Measurements from ENCODE around the gene GPC1.

The GPC1 gene

GRCh38 chr2:240442891-240443715, 7.6 kb downstream of the GPC1 start:
- no peak for DNase-seq (ENCODE audit: low read depth in 3 of 3)

DNA sequence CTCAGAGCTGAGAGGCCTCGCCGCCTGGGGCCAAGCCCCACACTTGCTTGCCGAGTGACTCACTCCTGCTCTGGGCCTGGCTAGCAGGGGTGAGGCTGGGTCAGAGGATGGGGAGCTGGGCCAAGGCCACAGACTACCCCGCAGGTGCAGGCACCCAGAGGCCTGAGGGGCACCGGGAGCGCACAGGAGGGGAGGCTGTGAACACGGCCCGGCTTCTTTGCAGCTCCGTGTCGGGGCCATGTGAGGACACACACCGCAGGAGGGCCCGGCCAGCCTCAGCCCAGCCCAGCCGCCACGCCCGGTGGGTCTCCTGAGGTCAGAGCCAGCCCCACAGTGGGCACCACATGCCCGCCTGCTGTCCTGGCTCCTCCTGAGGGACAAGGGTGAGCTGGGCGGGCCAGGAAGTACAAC, 8.4 kb downstream of the GPC1 start:
- no peak for DNase-seq (ENCODE audit: low read depth in 3 of 3)

GRCh38 chr2:240444464-240444863, 9.0 kb downstream of the GPC1 start:
- DNase-seq (ENCODE audit: low read depth in 3 of 3) = no peak

DNA sequence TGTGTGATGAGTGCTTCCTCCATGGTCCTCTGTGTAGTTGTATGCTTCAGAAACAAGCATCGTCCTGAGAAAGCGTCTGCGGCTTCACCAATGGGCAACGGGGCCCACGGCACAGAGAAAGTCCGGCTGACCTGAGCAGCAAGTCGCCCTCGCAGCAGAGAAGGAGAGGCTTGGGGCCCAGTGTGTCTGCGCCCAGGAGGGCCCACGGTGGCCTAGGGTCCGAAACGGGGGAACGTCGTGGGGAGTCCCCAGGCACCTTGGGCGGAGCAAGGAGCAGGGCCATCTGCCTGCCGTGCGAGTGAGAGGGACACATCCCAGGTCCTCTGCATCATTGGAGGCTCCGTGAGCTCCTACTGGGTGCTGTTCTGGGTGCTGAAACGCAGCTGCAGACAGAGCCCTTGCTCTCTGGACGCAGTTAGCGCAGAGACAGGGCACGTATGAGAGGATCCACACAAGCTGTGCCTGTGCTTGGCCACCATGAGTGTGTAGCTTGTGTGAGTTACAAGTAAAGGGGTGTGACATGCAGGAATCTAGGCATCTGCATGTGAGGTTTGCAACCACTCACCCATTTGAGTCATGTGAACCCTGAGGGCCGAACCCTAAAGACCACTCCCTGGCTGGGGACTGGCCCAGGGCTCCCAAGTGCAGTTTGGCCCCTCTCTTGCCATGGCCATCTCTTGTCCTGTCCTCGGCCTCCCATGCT, 10.6 kb downstream of the GPC1 start:
- no peak for DNase-seq (ENCODE audit: low read depth in 3 of 3)

- DNase-seq (ENCODE audit: low read depth in 3 of 3) = no peak
Observed at GRCh38 chr2:240446664-240447175, 11.3 kb downstream of the GPC1 start.

- no peak for DNase-seq (ENCODE audit: low read depth in 3 of 3)
Observed at GRCh38 chr2:240447331-240447730, 11.9 kb downstream of the GPC1 start.

- DNase-seq (ENCODE audit: low read depth in 3 of 3) = no peak
Observed at GRCh38 chr2:240447934-240448333, 12.5 kb downstream of the GPC1 start.

- DNase-seq (ENCODE audit: low read depth in 3 of 3) = no peak
Observed at GRCh38 chr2:240448387-240449274, 13.2 kb downstream of the GPC1 start.

DNA sequence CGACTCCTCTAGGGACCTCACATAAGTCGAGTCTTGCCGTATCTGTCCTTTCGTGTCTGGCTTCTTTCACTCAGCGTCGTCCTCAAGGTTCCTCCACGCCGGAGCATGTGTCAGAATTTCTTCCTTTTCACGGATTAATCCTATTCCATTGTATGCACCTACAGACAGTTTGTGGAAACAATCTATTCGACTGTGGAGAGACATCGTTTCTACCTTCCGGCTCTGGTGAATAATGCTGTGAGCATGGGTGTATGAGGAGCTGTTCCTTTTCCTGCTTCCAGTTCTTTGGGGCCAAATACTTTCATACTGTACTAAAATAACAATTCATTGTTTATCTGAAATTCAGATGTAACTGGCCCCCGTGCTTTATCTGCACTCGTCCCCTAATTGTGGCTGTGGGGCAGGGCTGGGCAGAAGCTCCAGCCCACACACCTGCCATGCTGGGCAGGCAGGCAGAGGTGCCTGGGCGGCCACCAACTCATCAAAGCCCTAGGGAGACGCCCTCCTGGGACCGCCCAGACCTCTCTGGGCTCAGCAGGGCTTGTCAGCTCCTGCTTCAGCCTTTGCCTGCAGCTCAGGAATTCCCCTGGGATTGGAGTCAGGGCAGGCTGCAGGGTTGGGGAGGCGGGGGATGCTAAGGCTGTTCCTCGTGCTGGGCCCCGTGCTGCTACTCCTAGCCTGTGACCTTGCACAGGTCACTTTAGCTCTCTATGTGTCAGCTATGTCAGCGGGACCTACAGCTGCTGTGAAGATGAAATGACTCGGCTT, 14.5 kb downstream of the GPC1 start:
- DNase-seq (ENCODE audit: low read depth in 3 of 3) = no peak

GRCh38 chr2:240450532-240451107, 15.2 kb downstream of the GPC1 start:
- no peak for DNase-seq (ENCODE audit: low read depth in 3 of 3)

DNA sequence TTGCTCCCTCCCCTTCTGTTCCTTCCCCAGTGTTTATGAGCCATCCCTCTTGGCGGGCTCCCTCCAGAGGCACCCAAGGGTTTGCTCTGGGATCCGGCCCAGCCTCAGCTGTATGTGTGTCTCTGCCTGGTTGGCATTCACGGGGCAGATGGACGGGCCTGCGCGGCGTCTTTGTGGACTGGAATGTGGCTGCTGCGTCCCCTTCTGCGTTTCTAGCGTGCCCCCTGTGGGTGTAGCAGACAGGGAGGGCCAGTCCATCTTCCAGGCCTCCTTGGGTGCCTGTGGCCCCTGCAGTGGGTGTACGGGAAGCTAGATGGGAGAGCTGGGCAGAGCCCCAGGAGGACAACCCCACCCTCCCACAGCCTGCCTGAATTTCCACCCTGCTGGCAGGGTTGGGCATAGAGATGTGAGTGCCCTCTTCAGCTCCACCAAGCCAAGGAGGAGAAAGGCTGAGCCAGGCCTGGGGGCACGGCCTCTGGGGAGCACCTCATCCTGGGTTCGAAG, 15.7 kb downstream of the GPC1 start:
- no peak for DNase-seq (ENCODE audit: low read depth in 3 of 3)

- DNase-seq (ENCODE audit: low read depth in 3 of 3) = no peak
Observed at GRCh38 chr2:240451791-240452461, 16.5 kb downstream of the GPC1 start.

DNA sequence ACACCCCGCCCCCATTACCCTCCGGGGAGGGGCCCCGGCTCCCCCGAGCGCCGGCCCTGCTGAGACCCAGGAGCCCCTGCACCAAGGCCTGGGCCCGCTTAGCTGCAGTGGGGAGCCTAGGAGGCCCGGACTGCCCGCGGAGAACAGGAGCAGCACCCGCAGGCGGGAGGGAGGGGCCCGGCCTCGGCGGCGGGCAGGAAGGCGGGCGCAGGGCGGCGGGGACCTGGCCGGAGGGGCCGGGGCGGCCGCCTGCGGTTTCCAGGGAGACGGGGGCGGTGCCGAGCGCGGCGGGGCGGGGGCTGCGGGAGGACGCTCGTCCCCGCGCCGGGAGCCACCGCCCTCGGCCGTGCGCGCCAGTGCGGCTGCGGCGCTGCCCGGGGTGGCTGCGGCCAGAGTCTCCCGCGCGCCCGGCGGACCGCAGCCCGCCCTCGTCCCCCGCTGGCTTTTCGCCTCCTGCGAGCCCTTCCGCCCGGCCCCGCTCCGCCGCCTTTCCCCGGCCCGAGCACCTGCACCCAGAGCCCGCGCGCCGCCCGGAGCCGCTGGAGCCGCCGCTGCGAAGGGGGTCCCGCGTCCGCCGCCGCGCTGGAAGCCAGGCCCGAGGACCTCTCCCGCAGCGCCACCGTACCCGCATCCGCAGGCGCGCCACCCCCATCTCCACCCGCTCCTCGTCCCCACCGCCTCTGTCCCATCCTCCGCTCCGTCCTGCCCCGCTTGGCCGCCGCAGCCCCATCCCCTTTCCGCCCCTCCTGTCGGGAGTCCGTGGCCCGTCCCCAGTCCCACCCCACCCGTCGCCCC, 17.2 kb downstream of the GPC1 start:
- DNase-seq (ENCODE audit: low read depth in 3 of 3) = no peak

GRCh38 chr2:240453461-240454105, 18.1 kb downstream of the GPC1 start:
- no peak for DNase-seq (ENCODE audit: low read depth in 3 of 3)

DNA sequence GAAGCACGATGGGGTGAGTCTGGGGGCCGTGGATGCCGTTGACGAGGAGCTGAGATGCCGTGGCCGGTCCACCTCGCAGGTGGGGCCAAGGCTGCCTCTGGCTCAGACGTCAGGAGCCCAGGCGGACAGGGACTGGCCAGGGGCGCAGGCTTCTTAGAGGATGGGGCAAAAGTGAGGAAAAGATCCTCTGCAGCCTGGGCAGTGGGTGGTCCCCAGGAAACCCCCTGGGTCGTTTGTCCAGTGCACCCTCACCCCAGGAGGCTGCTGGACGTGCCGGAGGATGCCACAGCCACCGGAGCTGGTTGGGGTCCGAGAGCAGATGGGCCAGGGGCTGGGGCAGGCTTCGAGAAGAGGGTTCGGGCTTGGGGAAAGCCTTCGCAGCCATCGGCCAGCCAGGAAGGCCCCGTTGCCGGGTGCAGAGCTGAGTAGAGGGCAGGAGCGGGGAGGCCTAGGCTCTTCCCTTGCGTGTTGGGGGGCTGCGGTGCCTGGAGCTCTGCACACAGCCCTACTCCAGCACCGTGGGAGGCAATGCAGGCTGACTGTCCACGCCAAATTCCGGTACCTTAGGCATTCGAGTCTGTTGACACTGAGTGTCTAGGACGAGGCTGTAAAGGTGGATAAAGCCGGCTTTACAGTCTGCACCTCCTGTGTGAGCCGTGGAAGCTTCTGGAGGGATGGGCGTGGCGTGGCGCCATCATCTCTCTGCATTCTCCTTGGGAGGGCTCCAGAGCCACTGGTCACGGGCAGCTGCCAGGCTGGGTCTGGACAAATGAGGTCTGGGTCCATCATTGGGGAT, 18.8 kb downstream of the GPC1 start:
- DNase-seq (ENCODE audit: low read depth in 3 of 3) = no peak

DNA sequence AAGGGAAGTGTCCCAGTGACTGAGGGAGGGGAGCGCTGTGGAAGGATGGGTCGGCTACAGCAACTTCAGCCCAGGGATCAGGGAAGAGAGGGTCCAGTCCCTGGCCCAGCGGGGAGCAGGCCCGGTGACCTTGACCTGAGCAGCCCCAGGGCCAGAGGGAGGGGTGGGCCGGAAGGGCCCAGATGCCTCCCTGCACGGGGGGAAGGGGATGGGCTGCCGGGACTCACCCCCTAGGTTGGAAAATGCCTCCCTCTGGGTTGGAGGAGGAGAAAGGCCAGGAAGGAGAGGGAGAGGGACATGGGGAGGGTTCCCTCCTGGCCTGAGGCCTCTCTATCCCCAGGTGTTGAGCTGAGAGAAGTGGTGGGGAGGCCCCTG, 19.8 kb downstream of the GPC1 start:
- no peak for DNase-seq (ENCODE audit: low read depth in 3 of 3)

DNA sequence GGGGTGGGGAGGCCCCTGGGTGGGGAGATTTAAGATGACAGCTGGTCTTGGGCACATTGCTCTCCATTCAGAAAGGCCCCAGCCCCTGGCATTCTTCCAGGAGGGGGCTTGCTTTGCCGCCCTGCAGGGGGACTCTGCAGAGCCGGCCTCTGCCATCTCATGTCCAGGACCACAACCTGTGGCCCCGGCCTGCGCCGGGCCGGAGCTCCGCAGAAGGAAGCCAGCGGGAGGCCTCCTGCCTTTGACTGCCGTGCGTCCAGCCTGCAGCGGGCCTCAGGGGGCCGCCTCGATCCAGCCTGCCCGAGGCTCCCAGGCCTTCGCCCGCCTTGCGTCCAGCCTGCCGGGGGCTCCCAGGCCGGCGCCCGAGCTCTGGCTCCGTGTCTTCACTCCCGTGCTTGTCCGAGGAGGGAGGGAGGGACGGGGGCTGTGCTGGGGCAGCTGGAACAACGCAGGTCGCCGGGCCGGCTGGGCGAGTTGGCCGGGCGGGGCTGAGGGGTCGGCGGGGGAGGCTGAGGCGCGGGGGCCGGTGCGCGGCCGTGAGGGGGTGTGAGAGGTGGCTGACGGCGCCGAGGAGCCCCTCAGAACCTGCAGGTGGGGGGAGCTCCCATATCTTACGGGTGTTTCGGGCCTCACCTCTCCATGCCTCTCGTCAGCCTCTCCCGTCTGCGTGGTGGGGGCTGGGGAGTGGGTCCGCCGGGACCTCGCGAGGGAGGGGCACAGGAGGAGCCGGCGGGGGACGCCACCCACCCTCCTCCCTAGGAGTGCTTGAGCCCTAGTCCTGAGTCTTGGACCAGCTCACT, 20.4 kb downstream of the GPC1 start:
- no peak for DNase-seq (ENCODE audit: low read depth in 3 of 3)
